ENCODE measurements around the gene TMEM115.

DNA sequence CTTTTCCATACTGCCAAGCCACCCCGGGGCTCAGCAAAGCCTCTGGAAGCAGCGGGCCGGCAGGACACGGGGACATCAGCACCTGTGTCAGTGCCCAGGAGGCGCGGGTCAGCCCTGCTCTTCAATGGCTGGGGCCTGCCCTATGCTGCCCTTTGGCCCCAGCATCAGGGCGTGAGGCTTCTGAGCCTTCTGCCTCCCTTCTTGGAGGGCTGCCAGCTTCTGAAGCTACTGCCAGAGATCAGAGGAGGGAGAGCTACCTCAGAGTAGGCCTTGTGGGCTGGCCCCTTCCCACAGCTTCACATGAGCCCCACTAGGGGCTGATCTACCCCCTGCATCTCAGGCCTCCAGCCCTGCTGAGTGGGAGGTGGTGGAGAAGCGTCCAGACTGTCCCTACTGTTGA lies 13.0 kb upstream of the TMEM115 start:
- TF ChIP-seq, protein P1, sequence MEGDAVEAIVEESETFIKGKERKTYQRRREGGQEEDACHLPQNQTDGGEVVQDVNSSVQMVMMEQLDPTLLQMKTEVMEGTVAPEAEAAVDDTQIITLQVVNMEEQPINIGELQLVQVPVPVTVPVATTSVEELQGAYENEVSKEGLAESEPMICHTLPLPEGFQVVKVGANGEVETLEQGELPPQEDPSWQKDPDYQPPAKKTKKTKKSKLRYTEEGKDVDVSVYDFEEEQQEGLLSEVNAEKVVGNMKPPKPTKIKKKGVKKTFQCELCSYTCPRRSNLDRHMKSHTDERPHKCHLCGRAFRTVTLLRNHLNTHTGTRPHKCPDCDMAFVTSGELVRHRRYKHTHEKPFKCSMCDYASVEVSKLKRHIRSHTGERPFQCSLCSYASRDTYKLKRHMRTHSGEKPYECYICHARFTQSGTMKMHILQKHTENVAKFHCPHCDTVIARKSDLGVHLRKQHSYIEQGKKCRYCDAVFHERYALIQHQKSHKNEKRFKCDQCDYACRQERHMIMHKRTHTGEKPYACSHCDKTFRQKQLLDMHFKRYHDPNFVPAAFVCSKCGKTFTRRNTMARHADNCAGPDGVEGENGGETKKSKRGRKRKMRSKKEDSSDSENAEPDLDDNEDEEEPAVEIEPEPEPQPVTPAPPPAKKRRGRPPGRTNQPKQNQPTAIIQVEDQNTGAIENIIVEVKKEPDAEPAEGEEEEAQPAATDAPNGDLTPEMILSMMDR (IDR thresholded peaks at IDR 0.05), result no peak
- no peak for TF ChIP-seq POLR2A (IDR thresholded peaks at IDR 0.05)

All from thyroid gland (tissue), 4 donors.